Sigmoid colon (tissue), 4 donors: Measurements from ENCODE around the gene KCTD3.

Experiments
- EP300 ChIP-seq, 4 donors: sonication (generic); formaldehyde crosslinking; IDR thresholded peaks; one replicate each; pipeline ENCODE4 v1.6.1; 2017; ENCODE audit warnings: antibody characterized with exemption in 4 of 4
- POLR2A ChIP-seq, 2 donors: fragments of 450-650 bp; IDR thresholded peaks; one replicate each; pipeline ENCODE4 v1.6.1; 2016; ENCODE audit warnings: antibody characterized with exemption in 2 of 2, mild to moderate bottlenecking in 2 of 2, moderate library complexity in 2 of 2
- TF ChIP-seq, protein P1 (sequence below), 4 experiments: fragments of 450-650 bp in 3 of 4; fragments of 200-600 bp in 1 of 4; IDR thresholded peaks; one replicate each; pipeline ENCODE4 v1.5.1; 2016 to 2019; ENCODE audit warnings: antibody characterized with exemption in 4 of 4, mild to moderate bottlenecking in 3 of 4, moderate library complexity in 2 of 4

DNA sequence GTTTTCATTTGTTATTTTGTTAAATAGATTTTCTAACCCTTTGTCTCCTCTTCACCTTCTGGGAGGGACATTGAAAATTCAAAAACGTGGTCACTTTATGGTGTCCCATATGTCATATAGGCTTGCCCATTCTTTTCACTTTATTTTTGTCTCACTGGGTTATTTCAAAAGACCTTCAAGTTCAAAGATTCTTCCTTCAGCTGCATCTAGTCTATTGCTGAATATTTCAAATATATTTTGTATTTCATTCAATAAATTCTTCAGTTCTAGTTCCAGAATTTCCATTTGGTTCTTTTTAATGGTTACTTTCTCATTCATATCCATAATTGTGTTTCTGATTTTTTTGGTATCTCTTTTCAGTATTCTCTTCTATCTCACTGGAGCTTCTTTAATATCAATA, 11.6 kb upstream of the KCTD3 start:
- TF ChIP-seq, protein P1, sequence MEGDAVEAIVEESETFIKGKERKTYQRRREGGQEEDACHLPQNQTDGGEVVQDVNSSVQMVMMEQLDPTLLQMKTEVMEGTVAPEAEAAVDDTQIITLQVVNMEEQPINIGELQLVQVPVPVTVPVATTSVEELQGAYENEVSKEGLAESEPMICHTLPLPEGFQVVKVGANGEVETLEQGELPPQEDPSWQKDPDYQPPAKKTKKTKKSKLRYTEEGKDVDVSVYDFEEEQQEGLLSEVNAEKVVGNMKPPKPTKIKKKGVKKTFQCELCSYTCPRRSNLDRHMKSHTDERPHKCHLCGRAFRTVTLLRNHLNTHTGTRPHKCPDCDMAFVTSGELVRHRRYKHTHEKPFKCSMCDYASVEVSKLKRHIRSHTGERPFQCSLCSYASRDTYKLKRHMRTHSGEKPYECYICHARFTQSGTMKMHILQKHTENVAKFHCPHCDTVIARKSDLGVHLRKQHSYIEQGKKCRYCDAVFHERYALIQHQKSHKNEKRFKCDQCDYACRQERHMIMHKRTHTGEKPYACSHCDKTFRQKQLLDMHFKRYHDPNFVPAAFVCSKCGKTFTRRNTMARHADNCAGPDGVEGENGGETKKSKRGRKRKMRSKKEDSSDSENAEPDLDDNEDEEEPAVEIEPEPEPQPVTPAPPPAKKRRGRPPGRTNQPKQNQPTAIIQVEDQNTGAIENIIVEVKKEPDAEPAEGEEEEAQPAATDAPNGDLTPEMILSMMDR (IDR thresholded peaks at IDR 0.05): no peak
- no peak for TF ChIP-seq EP300 (IDR thresholded peaks at IDR 0.05)
- TF ChIP-seq POLR2A (IDR thresholded peaks at IDR 0.05): no peak
